ENCODE results near the gene TMEM86A.

DNA sequence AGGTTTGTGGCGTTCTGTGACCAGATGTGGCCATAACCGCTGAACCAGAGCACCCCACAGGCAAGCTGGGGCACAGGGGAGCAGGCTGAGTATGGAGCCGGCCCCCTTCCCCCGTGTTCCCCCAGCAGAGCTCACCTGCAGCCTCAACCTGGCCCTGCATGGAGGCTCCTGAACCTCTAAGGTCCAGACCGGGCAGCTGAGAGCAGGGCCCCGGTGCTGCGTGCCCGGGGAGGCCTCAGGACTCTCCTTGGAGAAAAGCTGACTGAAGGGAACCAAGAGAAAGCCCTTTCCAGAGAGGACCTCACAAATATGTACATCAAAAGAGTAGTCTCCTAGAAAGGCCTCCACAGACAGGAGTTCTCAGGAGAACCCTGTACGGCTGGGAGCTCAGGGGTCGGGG, 44.8 kb downstream of the TMEM86A start:
- TF ChIP-seq CTCF (IDR thresholded peaks at IDR 0.05; ENCODE audit: insufficient read depth, low read length) (no peak), POLR2AphosphoS5 (IDR thresholded peaks at IDR 0.05; ENCODE audit: low read depth) (no peak), SPI1 (IDR thresholded peaks at IDR 0.05; ENCODE audit: borderline replicate concordance, low read depth) (no peak), GABPA (IDR thresholded peaks at IDR 0.05; ENCODE audit: low read depth) (no peak)
- TF ChIP-seq, protein P1, sequence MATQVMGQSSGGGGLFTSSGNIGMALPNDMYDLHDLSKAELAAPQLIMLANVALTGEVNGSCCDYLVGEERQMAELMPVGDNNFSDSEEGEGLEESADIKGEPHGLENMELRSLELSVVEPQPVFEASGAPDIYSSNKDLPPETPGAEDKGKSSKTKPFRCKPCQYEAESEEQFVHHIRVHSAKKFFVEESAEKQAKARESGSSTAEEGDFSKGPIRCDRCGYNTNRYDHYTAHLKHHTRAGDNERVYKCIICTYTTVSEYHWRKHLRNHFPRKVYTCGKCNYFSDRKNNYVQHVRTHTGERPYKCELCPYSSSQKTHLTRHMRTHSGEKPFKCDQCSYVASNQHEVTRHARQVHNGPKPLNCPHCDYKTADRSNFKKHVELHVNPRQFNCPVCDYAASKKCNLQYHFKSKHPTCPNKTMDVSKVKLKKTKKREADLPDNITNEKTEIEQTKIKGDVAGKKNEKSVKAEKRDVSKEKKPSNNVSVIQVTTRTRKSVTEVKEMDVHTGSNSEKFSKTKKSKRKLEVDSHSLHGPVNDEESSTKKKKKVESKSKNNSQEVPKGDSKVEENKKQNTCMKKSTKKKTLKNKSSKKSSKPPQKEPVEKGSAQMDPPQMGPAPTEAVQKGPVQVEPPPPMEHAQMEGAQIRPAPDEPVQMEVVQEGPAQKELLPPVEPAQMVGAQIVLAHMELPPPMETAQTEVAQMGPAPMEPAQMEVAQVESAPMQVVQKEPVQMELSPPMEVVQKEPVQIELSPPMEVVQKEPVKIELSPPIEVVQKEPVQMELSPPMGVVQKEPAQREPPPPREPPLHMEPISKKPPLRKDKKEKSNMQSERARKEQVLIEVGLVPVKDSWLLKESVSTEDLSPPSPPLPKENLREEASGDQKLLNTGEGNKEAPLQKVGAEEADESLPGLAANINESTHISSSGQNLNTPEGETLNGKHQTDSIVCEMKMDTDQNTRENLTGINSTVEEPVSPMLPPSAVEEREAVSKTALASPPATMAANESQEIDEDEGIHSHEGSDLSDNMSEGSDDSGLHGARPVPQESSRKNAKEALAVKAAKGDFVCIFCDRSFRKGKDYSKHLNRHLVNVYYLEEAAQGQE (IDR thresholded peaks at IDR 0.05; ENCODE audit: insufficient replicate concordance, low read depth) = no peak
